SK-N-DZ (cell line): ENCODE data around the gene C7orf33.

Source experiments
- DNase-seq: peaks from one replicate; pipeline ENCODE4 v3.0.0-alpha.2; 2015; ENCODE audit warnings: low spot score

Gene C7orf33

GRCh38 chr7:148626828-148627227 is 36.3 kb downstream of the C7orf33 start:
- DNase-seq = no peak

DNA sequence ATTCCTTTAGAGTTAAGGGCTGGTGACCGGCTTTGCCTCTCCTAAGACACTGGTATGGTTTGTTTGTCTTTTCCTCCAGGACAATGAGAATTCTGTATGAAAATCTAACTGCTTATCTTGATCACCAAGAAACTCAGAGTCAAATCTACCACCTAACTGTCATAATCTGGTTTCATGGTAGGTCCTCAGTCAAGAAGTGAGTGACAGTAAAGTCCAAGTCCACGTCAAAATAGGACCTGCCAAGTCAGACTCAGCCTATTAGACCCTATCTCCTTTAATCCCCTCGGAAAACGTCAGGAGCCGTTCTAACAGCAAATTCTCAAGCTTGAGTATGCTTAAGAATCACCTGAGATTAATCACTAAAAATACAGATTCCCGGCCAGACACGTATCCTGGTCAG is 37.4 kb downstream of the C7orf33 start:
- no peak for DNase-seq

GRCh38 chr7:148630078-148630477 is 39.5 kb downstream of the C7orf33 start:
- DNase-seq = no peak

DNA sequence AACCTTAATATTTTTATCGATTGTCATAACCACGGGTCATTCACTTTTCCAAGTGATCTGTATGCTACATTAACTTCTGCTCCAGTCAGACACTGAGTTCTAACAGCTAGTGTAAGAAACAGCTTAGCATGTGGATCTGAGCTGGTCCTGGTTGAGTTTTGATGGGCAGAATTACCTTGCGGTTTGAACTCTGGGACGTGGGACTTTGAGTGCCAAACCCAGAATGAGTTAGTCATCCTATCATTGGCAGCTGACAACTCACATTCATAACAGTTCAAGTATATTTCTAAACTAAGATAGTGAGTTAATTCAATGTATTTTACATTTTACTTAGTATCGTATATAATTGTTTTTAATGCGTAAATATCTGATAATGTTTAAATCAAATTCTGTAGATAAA is 43.2 kb downstream of the C7orf33 start:
- DNase-seq = no peak

- no peak for DNase-seq
Measured at GRCh38 chr7:148637094-148637493, 46.5 kb downstream of the C7orf33 start.

- DNase-seq = no peak
Measured at GRCh38 chr7:148645898-148646297, 55.3 kb downstream of the C7orf33 start.

- no peak for DNase-seq
Measured at GRCh38 chr7:148650232-148650858, 59.8 kb downstream of the C7orf33 start.

DNA sequence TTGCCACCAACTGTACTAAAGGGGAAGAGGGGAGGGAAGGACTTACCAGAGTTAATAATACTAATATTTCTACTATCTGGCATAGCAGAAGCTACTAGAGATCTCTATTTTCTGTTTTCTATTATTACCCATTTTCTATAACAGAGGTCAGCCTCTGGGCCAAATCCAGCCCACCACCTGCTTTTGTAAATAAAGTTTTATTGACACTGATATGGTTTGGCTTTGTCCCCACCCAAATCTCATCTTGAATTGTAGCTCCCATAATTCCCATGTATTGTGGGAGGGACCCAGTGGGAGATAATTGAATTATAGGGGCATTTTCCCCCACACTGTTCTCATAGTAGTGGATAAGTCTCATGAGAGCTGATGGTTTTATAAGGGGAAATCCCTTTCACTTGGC is 62.2 kb downstream of the C7orf33 start:
- DNase-seq = no peak

DNA sequence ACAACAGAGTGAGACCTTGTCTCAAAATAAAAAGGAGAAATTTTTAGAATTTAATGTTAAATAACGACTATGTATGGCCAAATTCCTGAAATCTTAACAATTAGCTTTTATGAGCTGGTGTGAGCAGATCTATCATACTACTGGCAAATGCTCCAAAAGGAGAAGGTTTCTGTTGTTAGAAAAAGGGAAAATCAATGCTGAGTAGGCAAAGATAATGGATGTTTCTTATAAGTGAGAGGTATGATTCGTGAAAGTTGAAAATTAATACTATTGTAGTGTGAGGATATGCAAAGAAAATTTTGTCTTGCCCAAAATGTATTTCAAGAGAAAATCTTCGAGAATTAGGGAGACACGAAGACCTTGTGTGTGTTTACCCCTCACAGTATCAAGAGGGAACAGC is 67.4 kb downstream of the C7orf33 start:
- DNase-seq = no peak

DNA sequence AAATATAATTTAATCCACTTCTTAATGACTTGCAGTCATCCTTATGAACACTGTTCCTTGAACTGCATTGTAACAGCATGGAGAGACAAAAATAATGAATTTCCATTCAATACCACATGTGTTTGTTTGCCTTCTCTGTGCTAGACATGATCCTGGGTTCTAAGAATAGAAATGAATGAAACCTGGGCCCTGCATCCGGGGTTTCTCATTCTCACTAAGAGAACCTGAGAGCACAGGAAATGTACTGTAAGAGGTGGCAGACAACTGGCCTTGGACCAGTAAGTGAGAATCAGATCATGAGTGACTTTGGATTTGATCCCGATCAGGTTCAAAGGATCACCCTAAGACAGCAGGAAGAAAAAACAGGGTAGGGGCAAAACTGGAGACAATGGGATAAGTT is 70.9 kb downstream of the C7orf33 start:
- no peak for DNase-seq

GRCh38 chr7:148662646-148663045 is 72.1 kb downstream of the C7orf33 start:
- DNase-seq = no peak

GRCh38 chr7:148664324-148664723 is 73.8 kb downstream of the C7orf33 start:
- DNase-seq = no peak

DNA sequence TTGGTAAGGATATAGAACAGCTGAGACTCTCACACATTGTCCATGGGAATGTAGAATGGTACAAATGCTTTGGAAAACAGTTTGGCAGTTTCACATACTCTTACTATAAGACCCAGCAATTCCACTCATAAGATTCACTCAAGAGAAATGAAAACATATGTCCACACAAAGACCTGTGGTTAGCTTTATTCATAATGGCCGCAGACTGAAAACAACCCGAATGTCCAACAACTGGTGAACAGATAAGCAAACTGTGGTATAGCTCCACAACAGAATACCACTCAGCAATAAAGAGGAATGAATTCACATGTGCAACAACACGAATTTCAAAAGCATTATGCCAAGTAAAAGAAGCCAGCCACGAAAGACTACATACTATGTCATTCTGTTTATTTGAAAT is 74.7 kb downstream of the C7orf33 start:
- DNase-seq = no peak
